ENCODE results near the gene CDO1.

DNA sequence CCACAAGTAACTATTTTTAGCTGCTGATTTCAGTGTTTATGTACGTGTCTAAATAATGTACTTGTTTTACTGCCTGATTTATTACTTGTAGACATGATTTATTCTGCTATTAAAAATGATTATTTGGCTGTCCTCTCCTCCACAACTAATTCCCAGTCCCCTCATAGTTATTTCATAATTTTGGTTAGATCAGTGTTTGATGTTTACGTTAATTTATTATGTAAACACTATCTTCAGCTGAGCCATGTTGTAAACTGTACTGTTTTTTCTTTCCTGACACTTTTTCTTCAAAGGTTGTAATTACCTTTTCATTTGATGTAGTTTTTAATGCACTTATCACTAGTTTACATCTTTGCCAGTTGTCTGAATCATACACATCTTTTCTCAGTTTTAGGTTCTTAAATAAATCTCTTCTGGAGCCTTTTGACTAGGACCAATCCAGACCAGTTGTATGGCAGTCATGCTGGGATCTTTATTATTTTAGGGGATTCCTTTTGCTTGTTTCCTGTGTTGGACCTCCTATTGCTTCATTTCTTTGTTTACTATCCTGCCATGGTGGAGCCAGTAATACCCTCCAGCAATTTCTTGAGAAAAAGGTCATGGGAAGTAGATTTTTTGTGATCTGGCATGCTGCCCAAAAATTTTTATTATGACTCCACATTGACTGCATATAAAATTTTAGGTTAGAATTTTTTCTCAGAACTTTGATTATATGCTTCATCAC is 41.3 kb upstream of the CDO1 start:
- TF ChIP-seq, protein P1, sequence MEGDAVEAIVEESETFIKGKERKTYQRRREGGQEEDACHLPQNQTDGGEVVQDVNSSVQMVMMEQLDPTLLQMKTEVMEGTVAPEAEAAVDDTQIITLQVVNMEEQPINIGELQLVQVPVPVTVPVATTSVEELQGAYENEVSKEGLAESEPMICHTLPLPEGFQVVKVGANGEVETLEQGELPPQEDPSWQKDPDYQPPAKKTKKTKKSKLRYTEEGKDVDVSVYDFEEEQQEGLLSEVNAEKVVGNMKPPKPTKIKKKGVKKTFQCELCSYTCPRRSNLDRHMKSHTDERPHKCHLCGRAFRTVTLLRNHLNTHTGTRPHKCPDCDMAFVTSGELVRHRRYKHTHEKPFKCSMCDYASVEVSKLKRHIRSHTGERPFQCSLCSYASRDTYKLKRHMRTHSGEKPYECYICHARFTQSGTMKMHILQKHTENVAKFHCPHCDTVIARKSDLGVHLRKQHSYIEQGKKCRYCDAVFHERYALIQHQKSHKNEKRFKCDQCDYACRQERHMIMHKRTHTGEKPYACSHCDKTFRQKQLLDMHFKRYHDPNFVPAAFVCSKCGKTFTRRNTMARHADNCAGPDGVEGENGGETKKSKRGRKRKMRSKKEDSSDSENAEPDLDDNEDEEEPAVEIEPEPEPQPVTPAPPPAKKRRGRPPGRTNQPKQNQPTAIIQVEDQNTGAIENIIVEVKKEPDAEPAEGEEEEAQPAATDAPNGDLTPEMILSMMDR (conservative IDR thresholded peaks at IDR 0.05; ENCODE audit: low read length) = no peak
- no peak for TF ChIP-seq EZH2phosphoT487 (IDR thresholded peaks at IDR 0.05; ENCODE audit: borderline replicate concordance, low read depth, low read length)

Measured in OCI-LY7 (cell line).